IMR-90 (cell line): ENCODE data around the gene KCNQ2. TPM values are rescaled to one million over a fixed set of nuclear protein-coding genes. Genes with fewer than 3 reads are reported as not detected.

Source experiments
- ATAC-seq: fragments of 200-7000 bp; cut with Tn5 transposase; 2 replicates; pipeline ENCODE4 v1.9.1; 2020; ENCODE audit warnings: low read depth, mild to moderate bottlenecking, moderate library complexity
- BruUV-seq: library from RNA; stranded (reverse); fragments of 400-500 nt; replicated peaks from 2 replicates; lab custom pipeline; 2021; lab: Mats Ljungman, UMichigan
- CTCF ChIA-PET: fragments of 300-600 bp; formaldehyde crosslinking; extraction: SDS; loops from one replicate; lab custom pipeline; 2021; ENCODE audit warnings: antibody characterized with exemption; lab: Yijun Ruan, JAX
- POLR2A ChIA-PET: fragments of 300-600 bp; sonication (Branson Sonifier 250); formaldehyde crosslinking; loops from one replicate; lab custom pipeline; 2022; ENCODE audit warnings: antibody characterized with exemption; ENCODE audit not compliant: unreplicated experiment; lab: Charles Lee
- DNase-seq: peaks from one replicate; pipeline ENCODE4 v3.0.0; 2013
- H2AFZ ChIP-seq: replicated peaks from 2 replicates; pipeline ENCODE3; 2013; ENCODE audit warnings: low read length, mild to moderate bottlenecking; ENCODE audit not compliant: poor library complexity
- H2AK5ac ChIP-seq: 2 replicates; pipeline ENCODE4 v1.6.1; 2013; ENCODE audit warnings: low read depth, low read length, inconsistent platforms
- H2AK9ac ChIP-seq: replicated peaks from 2 replicates; pipeline ENCODE3; 2013; ENCODE audit warnings: mild to moderate bottlenecking, low read depth, low read length, moderate library complexity; ENCODE audit not compliant: poor library complexity
- H2BK120ac ChIP-seq: 2 replicates; pipeline ENCODE4 v1.6.1; 2013; ENCODE audit warnings: low read depth, low read length, inconsistent platforms
- H2BK15ac ChIP-seq: 3 replicates; pipeline ENCODE4 v1.6.1; 2013; ENCODE audit warnings: low read depth, low read length, inconsistent platforms
- H2BK20ac ChIP-seq: 2 replicates; pipeline ENCODE4 v1.6.1; 2013; ENCODE audit warnings: low read depth, mild to moderate bottlenecking, inconsistent platforms, low read length, moderate library complexity
- H2BK5ac ChIP-seq: 2 replicates; pipeline ENCODE4 v1.6.1; 2013; ENCODE audit warnings: mild to moderate bottlenecking, low read depth, low read length, inconsistent platforms; ENCODE audit not compliant: poor library complexity, severe bottlenecking
- H3K14ac ChIP-seq: replicated peaks from 2 replicates; pipeline ENCODE4 v1.6.1; 2013; ENCODE audit warnings: low read depth, low read length, inconsistent platforms
- H3K18ac ChIP-seq: 2 replicates; pipeline ENCODE4 v1.6.1; 2013; ENCODE audit warnings: low read depth, low read length, control low read depth
- H3K23ac ChIP-seq: 2 replicates; pipeline ENCODE4 v1.6.1; 2013; ENCODE audit warnings: low read depth, low read length, inconsistent platforms
- H3K27ac ChIP-seq: 2 replicates; pipeline ENCODE4 v1.5.1; 2013; ENCODE audit warnings: mild to moderate bottlenecking, control low read depth, low read length; ENCODE audit not compliant: insufficient read depth
- H3K27me3 ChIP-seq: 2 replicates; pipeline ENCODE4 v1.6.1; 2013; ENCODE audit warnings: low read length; ENCODE audit not compliant: control insufficient read depth, insufficient read depth
- H3K36me3 ChIP-seq: 2 replicates; pipeline ENCODE4 v1.6.1; 2013; ENCODE audit warnings: low read length, mixed read lengths; ENCODE audit not compliant: control insufficient read depth, insufficient read depth
- H3K4ac ChIP-seq: 2 replicates; pipeline ENCODE4 v1.6.1; 2013; ENCODE audit warnings: low read depth, low read length, inconsistent platforms
- H3K4me1 ChIP-seq: 2 replicates; pipeline ENCODE4 v1.6.1; 2013; ENCODE audit warnings: low read length, mixed read lengths; ENCODE audit not compliant: control insufficient read depth, insufficient read depth
- H3K4me2 ChIP-seq: 2 replicates; pipeline ENCODE4 v1.6.1; 2013; ENCODE audit warnings: low read depth, mild to moderate bottlenecking, control low read depth, low read length, moderate library complexity
- H3K4me3 ChIP-seq: 2 replicates; pipeline ENCODE4 v1.5.1; 2013; ENCODE audit warnings: low read depth, mild to moderate bottlenecking, control low read depth, low read length, moderate library complexity; ENCODE audit not compliant: insufficient read depth
- H3K56ac ChIP-seq: 2 replicates; pipeline ENCODE4 v1.6.1; 2013; ENCODE audit warnings: low read length, inconsistent platforms; ENCODE audit not compliant: insufficient read depth; ENCODE audit errors: extremely low read depth
- H3K79me1 ChIP-seq, 2 experiments: 2 replicates each; pipeline ENCODE4 v1.6.1; 2013; ENCODE audit warnings: low read length in 2 of 2, inconsistent platforms in 1 of 2, low read depth in 1 of 2
- H3K9ac ChIP-seq: 2 replicates; pipeline ENCODE4 v1.6.1; 2013; ENCODE audit warnings: low read depth, low read length, control low read depth
- H3K9me1 ChIP-seq: 2 replicates; pipeline ENCODE4 v1.6.1; 2013; ENCODE audit warnings: low read length, inconsistent platforms; ENCODE audit not compliant: insufficient read depth
- H3K9me3 ChIP-seq: 2 replicates; pipeline ENCODE4 v1.6.1; 2013; ENCODE audit warnings: low read length; ENCODE audit not compliant: control insufficient read depth, insufficient read depth
- H4K20me1 ChIP-seq: 2 replicates; pipeline ENCODE4 v1.6.1; 2013; ENCODE audit warnings: low read length, inconsistent platforms; ENCODE audit not compliant: insufficient read depth
- H4K5ac ChIP-seq: 2 replicates; pipeline ENCODE4 v1.6.1; 2013; ENCODE audit warnings: mild to moderate bottlenecking, low read depth, low read length, control low read depth
- H4K8ac ChIP-seq, 2 experiments: 2 replicates each; pipeline ENCODE4 v1.6.1; 2013; ENCODE audit warnings: low read depth in 2 of 2, low read length in 2 of 2, control low read depth in 1 of 2, inconsistent platforms in 1 of 2
- H4K91ac ChIP-seq: 2 replicates; pipeline ENCODE4 v1.6.1; 2013; ENCODE audit warnings: low read depth, low read length, inconsistent platforms; ENCODE audit not compliant: insufficient read depth
- BHLHE40 ChIP-seq: fragments of 150-350 bp; IDR thresholded peaks from 2 replicates; pipeline ENCODE4 v1.6.1; 2016; ENCODE audit warnings: mild to moderate bottlenecking, low read depth, low read length
- CEBPB ChIP-seq: IDR thresholded peaks from 2 replicates; pipeline ENCODE4 v1.6.1; 2012; ENCODE audit warnings: low read depth, low read length, improper control_type of control experiment
- CHD1 ChIP-seq: IDR thresholded peaks from 2 replicates; pipeline ENCODE4 v1.6.1; 2012; ENCODE audit warnings: low read depth, low read length, improper control_type of control experiment
- FOS ChIP-seq: fragments of 150-350 bp; IDR thresholded peaks from 2 replicates; pipeline ENCODE4 v1.6.1; 2016; ENCODE audit warnings: low read depth, low read length
- MAFK ChIP-seq: IDR thresholded peaks from 2 replicates; pipeline ENCODE4 v1.6.1; 2012; ENCODE audit warnings: low read depth, low read length, improper control_type of control experiment
- MAZ ChIP-seq: IDR thresholded peaks from 2 replicates; pipeline ENCODE4 v1.6.1; 2012; ENCODE audit warnings: low read depth, mild to moderate bottlenecking, low read length, improper control_type of control experiment, moderate library complexity, borderline replicate concordance
- MXI1 ChIP-seq: IDR thresholded peaks from 2 replicates; pipeline ENCODE4 v1.6.1; 2012; ENCODE audit warnings: low read depth, mild to moderate bottlenecking, low read length, moderate library complexity, borderline replicate concordance
- NFE2L2 ChIP-seq: fragments of 150-350 bp; IDR thresholded peaks from 2 replicates; pipeline ENCODE4 v1.6.1; 2016; ENCODE audit warnings: low read depth, mild to moderate bottlenecking, low read length
- RAD21 ChIP-seq: IDR thresholded peaks from 2 replicates; pipeline ENCODE4 v1.6.1; 2012; ENCODE audit warnings: low read length, improper control_type of control experiment
- RCOR1 ChIP-seq: IDR thresholded peaks from 2 replicates; pipeline ENCODE4 v1.6.1; 2012; ENCODE audit warnings: mild to moderate bottlenecking, low read length, improper control_type of control experiment; ENCODE audit not compliant: insufficient replicate concordance
- RFX5 ChIP-seq: IDR thresholded peaks from 2 replicates; pipeline ENCODE4 v1.8.0; 2012; ENCODE audit warnings: low read depth, mild to moderate bottlenecking, low read length, moderate library complexity
- SMC3 ChIP-seq: fragments of 150-350 bp; IDR thresholded peaks from 2 replicates; pipeline ENCODE4 v1.6.1; 2016; ENCODE audit warnings: low read depth, mild to moderate bottlenecking, antibody characterized with exemption, low read length, moderate library complexity
- USF2 ChIP-seq: fragments of 150-350 bp; IDR thresholded peaks from 2 replicates; pipeline ENCODE4 v1.6.1; 2017; ENCODE audit warnings: mild to moderate bottlenecking, antibody characterized with exemption, low read length, low read depth
- WGBS, 2 experiments: methylation state at CpG; one replicate each; pipeline versions ENCODE4 v1.1.5 to v1.1.7; 2013; ENCODE audit warnings: missing lambda C conversion rate in 2 of 2; ENCODE audit not compliant: insufficient read length in 1 of 2; ENCODE audit errors: extremely low coverage in 2 of 2; 5-methylcytosine and 5-hydroxymethylcytosine counted together
- dilution Hi-C: fragments of 300-500 bp; cut with HindIII; formaldehyde crosslinking; loops from one replicate; pipeline ENCODE4 v1.14.3; 2018; ENCODE audit warnings: low sequenced_read_pairs; ENCODE audit not compliant: unreplicated experiment
- in situ Hi-C: fragments of 300-500 bp; cut with MboI; formaldehyde crosslinking; loops from 3 replicates; pipeline ENCODE4 v1.14.3; 2019; ENCODE audit warnings: low sequenced_read_pairs, inconsistent platforms, mixed read lengths
- intact Hi-C: fragments of 100-400 bp; cut with micrococcal nuclease; formaldehyde crosslinking; loops from 2 replicates; pipeline ENCODE4 v1.10.0; 2022
- polyA plus RNA-seq, 3 experiments: library from polyadenylated mRNA; depleted of rRNA; stranded (reverse); fragments of >200 nt; gene quantifications; 2 replicates each; pipeline ENCODE4 v1.2.3, GENCODE V29; 2012; ENCODE audit warnings: low replicate concordance in 1 of 3
- total RNA-seq: library from RNA; depleted of rRNA; stranded (reverse); fragments of >200 nt; gene quantifications from 2 replicates; pipeline ENCODE4 v1.2.3, GENCODE V29; 2012
- TF ChIP-seq, protein P1 (sequence below): conservative IDR thresholded peaks from 2 replicates; pipeline ENCODE4 v1.5.1; 2012; ENCODE audit warnings: mild to moderate bottlenecking, low read depth, low read length, improper control_type of control experiment

Gene KCNQ2
- total and polyA plus RNA-seq, 2 of the 4 experiments (the other 2 are of a cell fraction), result 0.02 TPM; not detected in 1

DNA sequence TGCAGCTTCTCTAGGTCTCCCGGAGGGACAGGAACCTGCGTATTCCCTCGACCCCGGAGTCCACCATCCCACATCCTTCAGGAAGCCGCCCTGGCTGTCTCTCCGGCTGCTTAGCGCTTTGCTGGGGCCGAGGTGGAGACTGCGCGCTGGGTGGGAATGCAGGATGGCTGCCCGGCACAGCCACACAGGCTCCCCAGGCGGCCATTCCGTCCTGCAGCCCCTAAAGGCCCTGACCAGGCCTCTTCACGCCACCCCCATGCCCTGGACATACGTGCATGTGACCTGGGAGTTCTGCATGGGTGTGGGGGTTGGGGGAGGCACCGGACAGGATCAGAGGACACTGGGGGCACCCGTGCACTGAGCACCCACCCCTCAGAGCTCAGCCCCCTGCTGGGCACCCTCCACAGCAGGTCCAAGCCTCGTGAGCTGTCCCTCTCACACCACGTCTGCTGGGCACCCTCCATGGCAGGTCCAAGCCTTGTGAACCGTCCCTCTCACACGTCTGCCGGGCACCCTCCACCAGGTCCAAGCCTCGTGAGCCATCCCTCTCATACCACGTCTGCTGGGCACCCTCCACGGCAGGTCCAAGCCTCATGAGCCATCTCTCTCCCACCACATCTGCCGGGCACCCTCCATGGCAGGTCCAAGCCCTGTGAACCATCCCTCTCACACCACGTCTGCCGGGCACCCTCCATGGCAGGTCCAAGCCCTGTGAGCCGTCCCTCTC lies 70.9 kb downstream of the KCNQ2 start:
- no peaks in the 10 kb centered on the region for H4K20me1 ChIP-seq
- H2AFZ ChIP-seq, result no peak overlapping the region
- H3K4me3 ChIP-seq, result no peak overlapping the region
- peaks cover 7% of the 10 kb centered on the region for H3K27me3 ChIP-seq
- no peak overlapping the region for H2BK20ac ChIP-seq
- H4K8ac ChIP-seq, result no peak overlapping the region
- H3K9me1 ChIP-seq, result no peaks in the 10 kb centered on the region
- no peak overlapping the region for H3K4ac ChIP-seq
- H3K4me1 ChIP-seq, result no peaks in the 10 kb centered on the region
- H2AK9ac ChIP-seq, result no peak overlapping the region
- H2AK5ac ChIP-seq, result no peak overlapping the region
- ChIA-PET POLR2A (no interaction called here), CTCF (no interaction called here)
- ATAC-seq, result no peak
- DNase-seq, result no peak
- H3K18ac ChIP-seq, result no peak overlapping the region
- no peak overlapping the region for H2BK120ac ChIP-seq
- H4K91ac ChIP-seq, result no peak overlapping the region
- no TSS peak for BruUV-seq
- H3K9ac ChIP-seq, result no peak overlapping the region
- no peaks in the 10 kb centered on the region for H3K79me1 ChIP-seq
- no peak overlapping the region for H3K56ac ChIP-seq
- dilution Hi-C loops, result no loop called here
- H3K4me2 ChIP-seq, result no peak overlapping the region
- in situ Hi-C loops, result no loop called here
- no peak overlapping the region for H3K27ac ChIP-seq
- no peak overlapping the region for H4K5ac ChIP-seq
- TF ChIP-seq, protein P1, sequence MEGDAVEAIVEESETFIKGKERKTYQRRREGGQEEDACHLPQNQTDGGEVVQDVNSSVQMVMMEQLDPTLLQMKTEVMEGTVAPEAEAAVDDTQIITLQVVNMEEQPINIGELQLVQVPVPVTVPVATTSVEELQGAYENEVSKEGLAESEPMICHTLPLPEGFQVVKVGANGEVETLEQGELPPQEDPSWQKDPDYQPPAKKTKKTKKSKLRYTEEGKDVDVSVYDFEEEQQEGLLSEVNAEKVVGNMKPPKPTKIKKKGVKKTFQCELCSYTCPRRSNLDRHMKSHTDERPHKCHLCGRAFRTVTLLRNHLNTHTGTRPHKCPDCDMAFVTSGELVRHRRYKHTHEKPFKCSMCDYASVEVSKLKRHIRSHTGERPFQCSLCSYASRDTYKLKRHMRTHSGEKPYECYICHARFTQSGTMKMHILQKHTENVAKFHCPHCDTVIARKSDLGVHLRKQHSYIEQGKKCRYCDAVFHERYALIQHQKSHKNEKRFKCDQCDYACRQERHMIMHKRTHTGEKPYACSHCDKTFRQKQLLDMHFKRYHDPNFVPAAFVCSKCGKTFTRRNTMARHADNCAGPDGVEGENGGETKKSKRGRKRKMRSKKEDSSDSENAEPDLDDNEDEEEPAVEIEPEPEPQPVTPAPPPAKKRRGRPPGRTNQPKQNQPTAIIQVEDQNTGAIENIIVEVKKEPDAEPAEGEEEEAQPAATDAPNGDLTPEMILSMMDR, result no peak
- TF ChIP-seq CHD1 (no peak), RAD21 (no peak), NFE2L2 (no peak), MXI1 (no peak), SMC3 (no peak), CEBPB (no peak), USF2 (no peak), BHLHE40 (no peak), RFX5 (no peak), MAFK (no peak), FOS (no peak), RCOR1 (no peak), MAZ (no peak)
- H2BK15ac ChIP-seq, result no peak overlapping the region
- no peaks in the 10 kb centered on the region for H3K36me3 ChIP-seq
- no peaks in the 10 kb centered on the region for H3K9me3 ChIP-seq
- intact Hi-C loops, result no loop called here
- no peak overlapping the region for H2BK5ac ChIP-seq
- no peak overlapping the region for H3K23ac ChIP-seq
- 61% methylated on average over 5 of the region's 29 CpGs; no CpG with 5 or more reads in 1 of the 2 experiments for WGBS, 2 experiments
- H3K14ac ChIP-seq, result no peak overlapping the region
